CD14-positive monocyte (primary cell): ENCODE measurements around the gene APOC3. TPM values are rescaled to one million over a fixed set of nuclear protein-coding genes. Genes with fewer than 3 reads are reported as not detected.

Source experiments
- DNase-seq, 3 donors: peaks; one replicate each; pipeline ENCODE4 v3.0.0-alpha.2; 2011 to 2022
- H2AFZ ChIP-seq: 2 replicates; pipeline ENCODE4 v1.6.0; 2012; ENCODE audit warnings: mild to moderate bottlenecking, low read depth, low read length, inconsistent platforms; ENCODE audit not compliant: insufficient read depth, poor library complexity, severe bottlenecking
- H3K27ac ChIP-seq, 2 donors: 1 replicate in 1 of 2; 2 replicates in 1 of 2; pipeline ENCODE4 v1.5.1; 2012 to 2013; ENCODE audit warnings: low read length in 2 of 2, control low read depth in 1 of 2, inconsistent platforms in 1 of 2, low read depth in 1 of 2, mild to moderate bottlenecking in 1 of 2
- H3K27me3 ChIP-seq, 2 donors: one replicate each; pipeline versions ENCODE4 v1.6.0 to v1.6.1; 2011 to 2013; ENCODE audit warnings: low read length in 2 of 2; ENCODE audit not compliant: control insufficient read depth in 2 of 2, insufficient read depth in 2 of 2
- H3K36me3 ChIP-seq, 2 donors: replicated peaks in 1 of 2; 1 replicate in 1 of 2; 2 replicates in 1 of 2; pipeline versions ENCODE4 v1.5.1 to v1.6.1; 2012 to 2013; ENCODE audit warnings: low read length in 2 of 2, control low read depth in 1 of 2, inconsistent platforms in 1 of 2, mild to moderate bottlenecking in 1 of 2; ENCODE audit not compliant: insufficient read depth in 2 of 2, control insufficient read depth in 1 of 2
- H3K4me1 ChIP-seq, 2 donors: 1 replicate in 1 of 2; 2 replicates in 1 of 2; pipeline versions ENCODE4 v1.5.1 to v1.6.1; 2012 to 2013; ENCODE audit warnings: low read length in 2 of 2, control low read depth in 1 of 2, inconsistent platforms in 1 of 2, mild to moderate bottlenecking in 1 of 2, moderate library complexity in 1 of 2; ENCODE audit not compliant: insufficient read depth in 2 of 2, control insufficient read depth in 1 of 2
- H3K4me2 ChIP-seq: replicated peaks from 2 replicates; pipeline ENCODE3; 2012; ENCODE audit warnings: low read length, moderate library complexity, mild to moderate bottlenecking; ENCODE audit not compliant: poor library complexity, severe bottlenecking; ENCODE audit errors: extremely low read depth
- H3K4me3 ChIP-seq, 3 experiments: fragments of 200-600 bp in 1 of 3; sonication (generic) in 1 of 3; replicated peaks in 1 of 3; 1 replicate in 2 of 3; 2 replicates in 1 of 3; pipeline ENCODE4 v1.5.1; 2011 to 2013; ENCODE audit warnings: low read length in 3 of 3, mild to moderate bottlenecking in 3 of 3, control low read depth in 2 of 3, low read depth in 2 of 3, inconsistent platforms in 1 of 3, moderate library complexity in 1 of 3
- H3K79me2 ChIP-seq: 2 replicates; pipeline ENCODE4 v1.6.0; 2012; ENCODE audit warnings: mild to moderate bottlenecking, control low read depth, inconsistent platforms, low read length, moderate library complexity; ENCODE audit not compliant: insufficient read depth
- H3K9ac ChIP-seq: 2 replicates; pipeline ENCODE4 v1.6.0; 2017; ENCODE audit warnings: low read length, mild to moderate bottlenecking; ENCODE audit not compliant: insufficient read depth, poor library complexity, severe bottlenecking
- H3K9me3 ChIP-seq, 2 donors: replicated peaks in 1 of 2; 1 replicate in 1 of 2; 2 replicates in 1 of 2; pipeline versions ENCODE4 v1.5.1 to v1.6.1; 2012 to 2013; ENCODE audit warnings: low read length in 2 of 2, control low read depth in 1 of 2; ENCODE audit not compliant: control insufficient read depth in 1 of 2, insufficient read depth in 1 of 2
- H4K20me1 ChIP-seq: 2 replicates; pipeline ENCODE4 v1.6.0; 2012; ENCODE audit warnings: mild to moderate bottlenecking, low read length, control low read depth, moderate library complexity; ENCODE audit not compliant: insufficient read depth
- H3K27ac Mint-ChIP-seq, 7 donors: one replicate each; pipeline ENCODE4 v1.8.0; 2020; ENCODE audit warnings: mild to moderate bottlenecking in 7 of 7, mixed read lengths in 7 of 7, moderate library complexity in 6 of 7, inconsistent platforms in 2 of 7
- H3K27me3 Mint-ChIP-seq, 3 donors: one replicate each; pipeline ENCODE4 v1.8.0; 2021 to 2022; ENCODE audit warnings: low read depth in 3 of 3, mild to moderate bottlenecking in 3 of 3, mixed read lengths in 3 of 3, moderate library complexity in 3 of 3, inconsistent platforms in 1 of 3
- H3K36me3 Mint-ChIP-seq, 2 donors: one replicate each; pipeline ENCODE4 v1.8.0; 2020; ENCODE audit warnings: mixed read lengths in 2 of 2, inconsistent platforms in 1 of 2, mild to moderate bottlenecking in 1 of 2
- H3K4me1 Mint-ChIP-seq: one replicate; pipeline ENCODE4 v1.8.0; 2020; ENCODE audit warnings: mild to moderate bottlenecking, mixed read lengths
- H3K4me3 Mint-ChIP-seq, 2 donors: one replicate each; pipeline ENCODE4 v1.8.0; 2020; ENCODE audit warnings: mild to moderate bottlenecking in 2 of 2, mixed read lengths in 2 of 2, moderate library complexity in 1 of 2
- H3K9me3 Mint-ChIP-seq, 7 donors: one replicate each; pipeline ENCODE4 v1.8.0; 2020 to 2022; ENCODE audit warnings: mixed read lengths in 7 of 7, mild to moderate bottlenecking in 6 of 7, moderate library complexity in 6 of 7, inconsistent platforms in 2 of 7
- WGBS: methylation state at CpG from one replicate; pipeline ENCODE4 v1.1.5; 2013; ENCODE audit warnings: missing lambda C conversion rate; ENCODE audit not compliant: insufficient coverage; 5-methylcytosine and 5-hydroxymethylcytosine counted together
- intact Hi-C, 2 donors: fragments of 100-400 bp; cut with micrococcal nuclease; formaldehyde crosslinking; loops; one replicate each; pipeline versions ENCODE4 v1.15.0 to v1.15.1; 2023
- polyA plus RNA-seq, 3 donors: library from polyadenylated mRNA; depleted of rRNA in 1 of 3; unstranded in 2 of 3; stranded (reverse) in 1 of 3; fragments of 300-500 nt in 2 of 3; fragments of >200 nt in 1 of 3; fragmentation: Illumina TruSeq in 2 of 3; gene quantifications; 1 replicate in 2 of 3; 2 replicates in 1 of 3; pipeline ENCODE4 v1.2.3, GENCODE V29; 2012 to 2021
- TF ChIP-seq, protein P1 (sequence below): fragments of 200-600 bp; IDR thresholded peaks from one replicate; pipeline ENCODE4 v1.8.0; 2022; ENCODE audit warnings: antibody characterized with exemption, mild to moderate bottlenecking

APOC3 gene
- polyA plus RNA-seq, 3 donors, result not detected

- intact Hi-C loops, result no loop called here
- Histone ChIP-seq H3K27ac (no peak overlapping the region), H3K79me2 (no peaks in the 10 kb centered on the region), H3K9me3 (no peaks in the 10 kb centered on the region), H3K36me3 (peaks cover 57 to 67% of the 10 kb centered on the region in 2 donors), H3K27me3 (no peaks in the 10 kb centered on the region), H3K4me1 (no peaks in the 10 kb centered on the region), H4K20me1 (peaks cover 9% of the 10 kb centered on the region), H3K4me2 (no peak overlapping the region), H3K9ac (no peak overlapping the region), H2AFZ (no peak overlapping the region), H3K4me3 (no peak overlapping the region)
- TF ChIP-seq, protein P1, sequence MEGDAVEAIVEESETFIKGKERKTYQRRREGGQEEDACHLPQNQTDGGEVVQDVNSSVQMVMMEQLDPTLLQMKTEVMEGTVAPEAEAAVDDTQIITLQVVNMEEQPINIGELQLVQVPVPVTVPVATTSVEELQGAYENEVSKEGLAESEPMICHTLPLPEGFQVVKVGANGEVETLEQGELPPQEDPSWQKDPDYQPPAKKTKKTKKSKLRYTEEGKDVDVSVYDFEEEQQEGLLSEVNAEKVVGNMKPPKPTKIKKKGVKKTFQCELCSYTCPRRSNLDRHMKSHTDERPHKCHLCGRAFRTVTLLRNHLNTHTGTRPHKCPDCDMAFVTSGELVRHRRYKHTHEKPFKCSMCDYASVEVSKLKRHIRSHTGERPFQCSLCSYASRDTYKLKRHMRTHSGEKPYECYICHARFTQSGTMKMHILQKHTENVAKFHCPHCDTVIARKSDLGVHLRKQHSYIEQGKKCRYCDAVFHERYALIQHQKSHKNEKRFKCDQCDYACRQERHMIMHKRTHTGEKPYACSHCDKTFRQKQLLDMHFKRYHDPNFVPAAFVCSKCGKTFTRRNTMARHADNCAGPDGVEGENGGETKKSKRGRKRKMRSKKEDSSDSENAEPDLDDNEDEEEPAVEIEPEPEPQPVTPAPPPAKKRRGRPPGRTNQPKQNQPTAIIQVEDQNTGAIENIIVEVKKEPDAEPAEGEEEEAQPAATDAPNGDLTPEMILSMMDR, result no peak
- H3K36me3 Mint-ChIP-seq, result peaks cover 60 to 63% of the 10 kb centered on the region in 2 donors
- peak overlapping the region in 3 of 7 donors; percentile 8 to 71 (median 18) for H3K27ac Mint-ChIP-seq
- no peaks in the 10 kb centered on the region for H3K4me1 Mint-ChIP-seq
- peaks cover 0 to 3% (median 0%) of the 10 kb centered on the region in 7 donors for H3K9me3 Mint-ChIP-seq
- no CpG with 5 or more reads among the region's 4 CpGs for WGBS
- no peaks in the 10 kb centered on the region for H3K27me3 Mint-ChIP-seq
- DNase-seq, result no peak
- H3K4me3 Mint-ChIP-seq, result no peak overlapping the region
Observed at GRCh38 chr11:116844722-116845121, 15.0 kb downstream of the APOC3 start.

- TF ChIP-seq, protein P1, result no peak
- intact Hi-C loops, result no loop called here
- H3K4me2 ChIP-seq, result no peak overlapping the region
- peaks cover 16% of the 10 kb centered on the region for H4K20me1 ChIP-seq
- peaks cover 16 to 24% of the 10 kb centered on the region in 2 donors for H3K4me1 ChIP-seq
- WGBS, result 100% methylated on average over 1 of the region's 4 CpGs
- no peak overlapping the region for H3K27ac ChIP-seq
- no peak overlapping the region for H3K27ac Mint-ChIP-seq
- no peaks in the 10 kb centered on the region for H3K27me3 Mint-ChIP-seq
- H3K4me3 ChIP-seq, result no peak overlapping the region
- H3K79me2 ChIP-seq, result no peaks in the 10 kb centered on the region
- H3K36me3 Mint-ChIP-seq, result peaks cover 76 to 78% of the 10 kb centered on the region in 2 donors
- no peaks in the 10 kb centered on the region for H3K9me3 ChIP-seq
- H2AFZ ChIP-seq, result no peak overlapping the region
- no peak for DNase-seq
- H3K4me3 Mint-ChIP-seq, result no peak overlapping the region
- H3K9ac ChIP-seq, result no peak overlapping the region
- peaks cover 0 to 1% (median 0%) of the 10 kb centered on the region in 7 donors for H3K9me3 Mint-ChIP-seq
- H3K4me1 Mint-ChIP-seq, result peaks cover 20% of the 10 kb centered on the region
- H3K27me3 ChIP-seq, result no peaks in the 10 kb centered on the region
- H3K36me3 ChIP-seq, result peaks cover 60 to 74% of the 10 kb centered on the region in 2 donors
Observed at GRCh38 chr11:116847612-116848011, 17.9 kb downstream of the APOC3 start.
